T-helper 1 cell (primary cell): Measurements from ENCODE around the gene SLC29A2.
"Not testable (repeated sequence)": the region's sequence is repeated elsewhere in the genome, so short reads cannot be mapped to it uniquely, and the experiment has no call there.

Experiments used
- DNase-seq, 5 donors: peaks; one replicate each; pipeline ENCODE4 v3.0.0-alpha.2; 2012 to 2020

Gene SLC29A2

DNA sequence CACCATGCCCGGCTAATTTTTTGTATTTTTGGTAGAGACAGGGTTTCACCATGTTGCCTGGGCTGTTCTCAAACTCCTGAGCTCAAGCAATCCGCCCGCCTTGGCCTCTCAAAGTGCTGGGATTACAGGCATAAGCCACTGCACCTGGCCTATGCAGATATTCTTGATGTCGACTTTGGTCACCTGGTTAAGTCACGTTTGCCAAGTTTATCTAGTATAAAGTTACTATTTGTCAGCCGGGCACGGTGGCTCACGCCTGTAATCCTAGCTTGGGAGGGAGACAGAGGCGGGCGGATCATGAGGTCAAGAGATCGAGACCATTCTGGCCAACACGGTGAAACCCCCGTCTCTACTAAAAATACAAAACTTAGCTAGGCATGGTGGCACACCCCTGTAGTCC is 12.8 kb upstream of the SLC29A2 start:
- not testable (repeated sequence) for DNase-seq

DNA sequence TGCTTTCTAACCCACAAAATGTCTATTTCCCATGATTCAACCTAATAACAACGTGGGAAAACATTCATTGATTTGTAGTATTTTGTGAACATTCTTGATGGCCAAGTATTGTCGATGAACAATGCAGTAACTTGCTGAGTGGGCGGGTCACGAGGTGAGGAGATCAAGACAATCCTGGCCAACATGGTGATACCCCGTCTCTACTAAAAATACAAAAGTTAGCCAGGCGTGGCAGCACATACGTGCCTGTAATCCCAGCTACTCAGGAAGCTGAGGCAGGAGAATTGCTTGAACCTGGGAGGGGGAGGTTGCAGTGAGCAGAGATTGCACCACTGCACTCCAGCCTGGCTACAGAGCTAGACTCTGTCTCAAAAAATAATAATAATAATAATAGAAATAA is 8.7 kb upstream of the SLC29A2 start:
- not testable (repeated sequence) for DNase-seq

DNA sequence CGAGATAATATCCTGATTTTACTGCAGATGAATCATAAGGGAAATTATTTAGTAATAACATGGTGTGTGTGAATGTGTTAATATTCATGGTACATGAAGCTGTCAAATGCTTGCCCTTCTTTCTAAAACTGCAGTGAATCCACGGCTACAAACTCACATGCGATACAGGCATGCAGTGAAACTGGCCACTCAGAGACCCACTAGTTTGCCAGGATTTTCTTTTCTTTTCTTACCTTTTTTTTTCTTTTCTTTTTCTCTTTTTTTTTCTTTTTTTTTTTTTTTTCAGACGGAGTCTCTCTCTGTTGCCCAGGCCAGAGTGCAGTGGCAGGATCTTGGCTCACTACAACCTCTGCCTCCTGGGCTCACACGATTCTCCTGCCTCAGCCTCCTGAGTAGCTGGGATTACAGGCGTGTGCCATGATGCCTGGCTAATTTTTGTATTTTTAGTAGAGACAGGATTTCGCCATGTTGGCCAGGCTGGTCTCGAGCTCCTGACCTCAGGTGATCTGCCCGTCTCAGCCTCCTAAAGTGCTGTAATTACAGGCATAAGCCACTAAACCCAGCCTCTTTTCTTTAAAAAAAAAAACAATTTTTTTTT is 2.2 kb upstream of the SLC29A2 start:
- not testable (repeated sequence) for DNase-seq

DNA sequence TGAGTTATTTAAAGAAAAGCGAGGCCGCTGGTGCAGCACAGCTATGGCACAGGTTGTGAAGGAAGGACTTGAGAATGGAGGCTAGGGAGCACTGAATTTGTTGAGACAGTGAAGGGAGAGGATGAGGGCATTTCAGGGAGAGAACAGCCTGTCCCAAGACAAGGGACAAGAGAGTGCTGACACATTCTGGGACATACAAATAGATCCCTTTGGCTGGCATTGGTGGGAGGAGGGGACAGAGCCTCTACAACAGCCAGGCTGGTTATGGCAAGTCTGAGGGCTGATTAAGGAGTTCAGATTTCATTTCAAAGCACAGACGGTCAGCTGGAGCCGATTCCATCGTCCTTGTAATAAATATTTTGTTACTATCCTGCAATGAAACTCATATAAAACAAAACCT is 1.7 kb upstream of the SLC29A2 start:
- no peak for DNase-seq

DNA sequence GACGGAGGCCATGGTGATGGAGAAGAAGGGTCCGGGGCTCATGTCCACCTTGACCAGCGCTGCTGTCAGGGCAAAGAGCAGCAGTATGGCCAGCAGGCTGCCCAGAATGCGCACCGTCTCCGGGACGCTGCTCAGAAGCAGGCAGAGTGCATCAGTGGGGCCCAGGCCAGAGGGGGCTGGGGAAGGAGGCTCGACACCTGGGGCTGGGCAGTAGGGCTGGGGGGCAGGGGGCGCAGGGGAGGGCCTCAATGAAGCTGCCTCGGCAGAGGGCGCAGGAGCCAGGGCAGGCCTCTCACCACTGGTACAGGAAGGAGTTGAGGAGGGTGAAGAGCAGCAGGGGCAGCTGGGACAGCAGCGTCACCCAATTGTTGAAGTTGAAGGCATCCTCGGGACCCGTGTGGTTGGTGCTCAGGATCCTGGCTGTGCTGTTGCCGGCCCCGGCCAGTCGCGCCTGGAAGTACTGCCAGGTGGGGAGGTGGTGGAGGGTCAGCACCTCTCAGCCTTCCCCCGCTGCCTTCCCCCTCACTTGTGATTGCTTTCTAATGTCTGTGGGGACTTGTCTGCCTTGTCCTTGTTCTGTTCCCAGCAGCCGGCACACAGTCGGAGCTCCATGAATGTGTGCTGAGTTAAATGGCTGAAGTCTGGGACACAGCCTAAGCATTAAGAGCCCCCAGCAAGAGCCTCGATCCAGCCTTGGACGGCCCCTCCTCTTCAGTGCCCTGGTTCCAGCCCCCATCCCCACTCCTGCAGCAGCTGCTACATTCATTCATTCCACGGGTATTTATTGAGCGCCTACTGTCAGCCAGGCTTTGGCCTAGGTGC is 2.3 kb downstream of the SLC29A2 start:
- no peak for DNase-seq

DNA sequence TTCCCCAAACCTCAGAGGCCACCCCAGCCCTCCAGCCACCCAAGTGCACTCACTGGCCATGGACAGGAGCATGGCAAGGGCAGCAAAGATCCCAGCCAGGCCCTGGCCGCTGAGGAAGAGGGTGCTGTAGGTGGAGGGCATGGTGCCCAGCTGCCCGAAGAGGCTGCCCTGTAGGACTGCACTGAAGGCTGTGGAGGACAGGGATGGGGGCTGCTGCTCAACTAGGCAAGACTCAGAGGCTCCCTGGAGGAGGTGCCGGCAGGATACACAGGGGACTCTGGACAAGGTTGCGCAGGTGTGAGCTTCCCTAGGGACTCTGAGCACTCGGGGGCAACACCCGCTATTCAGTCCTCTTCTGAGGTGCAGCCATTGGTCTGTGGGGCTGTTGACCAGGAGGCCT is 3.1 kb downstream of the SLC29A2 start:
- no peak for DNase-seq

DNA sequence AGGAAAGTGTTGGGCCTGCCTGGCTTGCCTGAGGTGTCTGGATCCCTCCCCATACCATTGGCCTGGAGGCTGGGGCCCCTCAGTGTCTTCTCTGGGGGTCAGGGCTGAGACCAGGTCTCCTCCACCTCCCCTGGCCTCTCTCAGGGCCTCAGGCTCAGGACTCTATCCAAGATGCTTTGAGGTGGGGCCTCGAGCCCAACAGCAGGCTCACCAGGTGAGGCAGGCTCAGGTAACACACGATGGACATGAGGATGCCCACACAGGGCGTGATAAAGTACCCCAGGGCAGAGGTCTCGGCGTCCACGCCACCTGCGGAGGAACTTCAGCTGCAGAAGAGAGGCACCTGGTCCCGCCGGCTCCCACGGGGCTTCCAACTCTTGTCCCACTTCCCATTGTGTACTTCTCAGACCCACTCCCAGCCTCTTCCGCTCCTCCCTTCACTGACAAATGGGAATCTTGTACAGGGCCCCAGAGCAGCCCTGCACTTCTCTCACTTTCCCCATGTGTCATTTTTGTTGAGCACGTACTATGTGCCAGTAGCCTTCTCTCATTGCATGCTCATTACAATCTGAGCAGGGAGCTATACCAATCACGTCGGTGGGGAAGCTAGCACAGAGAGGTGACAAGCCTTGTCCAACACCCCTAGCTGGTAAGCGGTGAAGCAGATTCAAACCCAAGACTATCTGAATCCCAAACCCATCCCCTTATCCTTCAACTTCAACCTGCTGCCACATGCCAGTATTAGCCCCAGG is 3.8 kb downstream of the SLC29A2 start:
- no peak for DNase-seq

DNA sequence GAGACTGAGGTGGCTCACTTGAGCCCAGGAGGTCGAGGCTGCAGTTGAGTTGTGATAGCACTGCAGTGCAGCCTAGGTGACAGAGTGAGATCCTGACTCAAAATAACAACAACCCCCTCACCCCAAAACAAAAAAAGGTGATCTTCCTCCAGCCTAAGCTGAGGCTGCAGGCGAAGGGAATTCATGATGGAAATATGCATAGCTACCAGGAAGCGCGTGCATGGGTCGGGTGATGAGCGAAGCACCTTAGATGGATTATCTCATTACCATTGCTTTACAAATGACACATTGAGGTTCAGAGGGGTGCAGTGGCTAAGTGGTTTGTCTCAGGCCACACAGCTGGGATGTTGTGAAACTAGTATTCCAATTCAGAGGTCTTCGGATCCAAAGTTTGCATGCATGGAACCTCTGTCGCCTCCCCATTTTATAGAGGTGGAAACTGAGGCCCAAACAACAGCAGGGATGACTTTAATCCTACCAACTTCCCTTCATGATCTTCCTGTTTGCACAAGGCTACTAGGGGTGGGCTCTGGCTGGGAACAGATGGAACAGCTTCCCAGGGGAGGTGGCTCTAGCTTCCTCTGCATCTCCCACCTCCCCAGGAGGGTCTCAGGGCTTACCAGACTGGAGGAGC is 4.6 kb downstream of the SLC29A2 start:
- no peak for DNase-seq

DNA sequence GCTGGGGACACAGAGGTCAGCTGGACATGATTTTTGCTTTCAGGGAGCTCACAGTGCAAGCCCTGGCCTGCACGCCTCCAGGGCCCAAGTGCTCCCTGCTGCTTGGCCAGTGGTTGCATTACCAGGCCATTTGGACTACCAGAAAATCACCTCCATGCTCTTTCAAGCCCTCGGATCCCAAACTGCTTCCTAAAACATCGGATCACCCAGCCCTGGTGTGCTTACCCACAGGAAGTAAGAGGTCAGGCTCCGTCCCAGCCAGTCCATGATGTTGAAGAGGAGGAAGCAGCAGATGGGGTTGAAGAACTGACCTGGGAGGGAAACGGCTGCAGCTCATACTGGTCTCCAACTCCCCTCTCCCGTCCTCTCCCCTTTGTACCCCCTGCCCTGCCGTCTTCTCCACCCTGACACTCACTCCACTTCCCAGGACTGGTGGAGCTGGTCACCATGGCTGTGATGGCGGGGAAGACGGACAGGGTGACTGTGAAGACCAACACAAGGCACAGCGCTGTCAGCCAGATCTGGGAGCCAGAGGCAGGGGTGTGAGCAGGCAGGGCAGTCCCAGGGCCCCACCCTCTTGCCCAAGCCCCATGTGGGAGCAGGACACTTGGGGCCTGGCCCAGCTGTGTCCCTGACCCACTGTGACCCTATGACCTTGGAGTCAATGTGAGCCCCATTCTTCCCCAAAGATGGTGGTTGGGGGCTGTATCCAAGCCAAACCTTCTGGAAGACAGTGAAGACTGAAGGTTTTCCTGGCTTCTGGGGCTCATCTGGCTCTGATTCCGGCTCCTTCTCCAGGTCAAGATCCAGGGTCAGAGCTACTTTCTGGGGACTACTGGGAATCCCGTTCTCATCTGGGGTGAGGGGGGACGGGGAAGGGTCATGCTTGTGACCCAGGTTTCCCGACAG is 5.6 kb downstream of the SLC29A2 start:
- DNase-seq, result no peak

DNA sequence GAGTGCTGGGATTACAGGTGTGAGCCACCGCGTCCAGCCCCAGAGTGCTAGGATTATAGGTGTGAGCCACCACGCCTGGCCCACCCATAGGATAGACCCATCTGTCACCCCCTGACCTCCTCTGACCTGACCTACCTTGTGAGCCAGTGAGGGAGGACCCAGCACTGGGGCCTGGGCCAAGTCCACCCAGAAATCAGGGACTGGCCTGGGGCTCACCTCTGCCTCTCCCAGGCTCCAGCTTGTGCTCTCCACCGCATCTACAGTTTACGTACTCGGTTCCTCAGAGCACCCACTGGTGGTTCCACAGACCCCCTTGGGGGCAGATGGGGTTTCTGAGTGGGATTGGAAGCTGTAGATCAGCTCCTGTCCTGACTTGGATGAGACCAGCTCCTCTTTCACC is 6.4 kb downstream of the SLC29A2 start:
- DNase-seq, result no peak

DNA sequence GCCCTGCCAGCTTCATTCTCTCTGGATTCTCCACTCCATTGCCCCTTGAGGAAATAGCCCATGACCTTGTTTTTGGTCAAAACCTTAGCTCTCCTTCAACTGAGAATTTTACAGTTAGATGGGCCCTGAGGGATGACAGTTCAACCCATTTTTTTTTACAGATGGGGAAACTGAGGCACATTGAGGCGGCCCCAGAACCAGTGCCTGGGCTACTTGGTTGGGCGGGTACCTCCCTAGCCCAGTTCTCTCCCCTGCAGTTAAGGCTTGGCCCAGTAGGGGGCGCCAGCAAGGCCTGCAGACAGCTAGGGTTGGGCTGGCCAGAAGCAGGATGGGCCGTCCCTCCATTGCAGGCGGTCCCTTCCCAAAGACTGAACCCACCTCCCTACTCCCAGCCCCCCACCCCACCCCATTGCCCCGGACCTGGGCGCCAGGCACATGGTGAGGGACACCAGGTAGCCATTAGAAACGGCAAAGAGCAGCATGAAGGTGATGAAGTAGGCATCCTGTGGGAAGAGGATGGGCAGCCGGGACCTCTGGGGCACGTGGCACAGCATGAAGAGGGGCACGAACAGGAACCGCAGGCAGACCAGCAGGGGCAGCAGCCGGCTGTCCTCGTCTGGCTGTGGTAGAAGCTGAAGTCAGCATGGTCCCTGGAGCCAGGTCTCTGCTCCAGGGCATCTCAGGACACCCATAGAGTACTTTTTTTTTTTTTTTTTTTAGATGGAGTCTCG is 7.6 kb downstream of the SLC29A2 start:
- DNase-seq, result peak in 4 of 5 donors; percentile 44 to 64 (median 52)

DNA sequence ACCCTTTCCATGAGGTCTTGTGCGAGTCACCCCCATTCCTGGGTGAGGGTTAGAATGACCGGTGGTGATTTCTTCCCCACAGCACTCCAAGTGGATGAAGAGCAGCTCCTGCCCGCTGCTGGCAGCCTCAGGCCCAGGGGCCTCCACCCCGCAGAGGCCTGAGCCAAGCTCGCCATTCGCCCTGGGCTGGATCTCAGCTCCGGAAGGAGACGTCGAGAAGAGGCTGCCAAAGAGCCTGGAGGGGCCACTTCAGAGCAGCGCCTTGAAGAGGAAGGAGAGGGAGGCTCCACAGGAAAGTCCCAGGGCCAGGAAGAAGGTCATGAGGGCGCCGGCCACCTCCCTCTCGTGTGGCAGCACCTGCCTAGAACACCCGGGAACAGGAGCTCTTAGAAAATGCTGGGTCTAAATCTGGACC is 8.4 kb downstream of the SLC29A2 start:
- DNase-seq, result no peak

DNA sequence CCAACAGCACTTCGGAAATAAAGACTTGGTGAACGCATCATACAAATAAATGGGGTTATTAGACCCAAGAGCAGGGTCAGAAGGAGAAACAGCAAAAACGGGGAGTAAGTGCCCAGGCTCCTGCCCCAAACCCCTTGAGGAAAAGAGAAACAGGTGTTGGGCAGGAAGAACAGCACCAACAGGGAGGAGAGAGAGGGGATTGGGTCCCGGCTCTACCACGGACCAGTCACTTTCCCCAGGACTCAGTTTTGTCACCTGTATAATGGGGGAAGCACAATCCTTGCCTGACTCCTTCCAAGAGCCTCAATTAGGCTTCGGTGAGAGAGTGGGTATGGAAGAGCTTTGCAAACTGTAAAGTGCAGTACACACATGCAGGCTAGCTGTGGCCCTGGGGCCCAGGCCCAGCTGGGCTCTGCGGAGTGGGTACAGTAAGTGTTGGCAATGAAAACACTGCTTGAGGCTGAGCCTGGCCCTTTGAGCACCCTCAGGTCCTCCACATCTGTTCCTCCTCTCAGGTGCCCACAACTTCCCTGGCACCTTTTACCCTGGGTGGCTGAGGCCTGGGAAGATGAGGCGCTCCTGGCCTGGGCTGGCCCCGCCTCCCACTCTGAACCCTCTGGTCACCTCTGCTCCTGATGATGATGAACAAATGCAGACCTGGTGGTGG is 8.9 kb downstream of the SLC29A2 start:
- no peak for DNase-seq

DNA sequence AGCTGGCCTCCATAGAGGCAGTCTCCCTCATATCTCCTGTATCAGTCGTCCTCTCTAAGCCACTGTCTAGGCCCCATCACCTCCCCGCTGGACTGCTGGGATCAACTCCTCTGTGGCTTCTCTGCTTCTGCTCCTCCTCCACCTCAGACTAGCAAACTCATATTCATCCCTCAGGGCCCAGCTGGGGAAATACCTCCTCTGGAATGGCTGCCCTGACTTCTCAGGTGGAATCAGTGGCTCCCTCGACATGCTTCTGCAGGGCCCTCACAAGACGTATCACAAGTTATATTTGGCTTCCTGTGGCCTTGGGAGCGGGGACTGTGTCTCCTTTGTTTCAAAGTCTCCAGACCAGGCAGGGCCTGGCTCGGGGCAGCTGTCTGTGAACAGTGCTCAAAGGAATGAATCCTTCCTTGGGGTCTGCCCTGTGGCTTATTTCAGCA is 10.0 kb downstream of the SLC29A2 start:
- DNase-seq, result no peak

DNA sequence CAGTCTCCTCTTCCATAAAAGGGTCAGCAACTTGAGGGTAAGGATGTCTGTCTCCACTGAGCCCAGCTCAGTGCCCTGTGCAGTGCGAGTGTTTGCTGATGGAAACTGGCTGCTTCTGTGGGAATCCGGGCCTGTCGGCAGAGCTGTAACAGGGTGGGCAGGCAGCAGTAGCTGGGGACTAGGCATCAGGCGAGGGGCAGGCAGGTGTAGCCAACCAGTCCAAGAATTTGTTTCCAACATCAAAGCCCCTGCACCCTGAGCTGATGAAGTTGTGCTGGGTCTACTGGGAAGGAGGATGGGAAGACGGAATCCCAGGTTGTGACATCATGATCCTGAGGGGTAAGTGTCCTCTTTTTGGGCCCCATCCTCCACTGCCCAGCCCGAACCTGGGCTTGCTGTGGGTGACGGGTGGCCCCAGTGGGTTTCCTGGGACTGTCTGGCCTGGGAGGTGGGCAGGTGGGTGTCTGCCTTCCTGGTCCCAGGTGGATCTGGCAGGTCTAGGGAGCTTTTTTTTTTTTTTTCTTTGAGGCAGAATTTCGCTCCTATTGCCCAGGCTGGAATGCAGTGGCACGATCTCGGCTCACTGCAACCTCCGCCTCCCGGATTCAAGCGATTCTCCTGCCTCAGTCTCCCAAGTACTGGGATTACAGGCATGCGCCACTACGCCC is 11.0 kb downstream of the SLC29A2 start:
- DNase-seq, result no peak

DNA sequence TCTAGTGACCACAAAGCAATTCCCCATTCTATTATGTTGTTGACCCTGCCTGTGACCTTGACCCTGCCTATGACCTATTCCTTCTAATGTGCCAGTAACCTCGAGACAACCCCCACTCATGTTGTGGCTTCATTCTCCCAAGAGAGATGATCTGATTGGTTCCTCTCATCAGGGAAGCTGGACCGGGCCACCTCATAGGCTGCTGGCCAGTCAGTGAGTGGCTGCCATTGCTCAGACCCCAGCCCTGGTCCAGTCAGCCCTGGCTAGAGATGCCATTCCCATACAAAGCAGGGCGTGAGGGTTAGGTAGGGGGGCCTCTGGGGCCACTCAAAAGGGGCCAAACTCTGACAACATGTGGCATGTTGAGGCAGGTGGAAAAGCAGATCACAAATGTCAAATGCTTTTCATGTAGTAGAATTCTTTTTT is 11.9 kb downstream of the SLC29A2 start:
- no peak for DNase-seq

DNA sequence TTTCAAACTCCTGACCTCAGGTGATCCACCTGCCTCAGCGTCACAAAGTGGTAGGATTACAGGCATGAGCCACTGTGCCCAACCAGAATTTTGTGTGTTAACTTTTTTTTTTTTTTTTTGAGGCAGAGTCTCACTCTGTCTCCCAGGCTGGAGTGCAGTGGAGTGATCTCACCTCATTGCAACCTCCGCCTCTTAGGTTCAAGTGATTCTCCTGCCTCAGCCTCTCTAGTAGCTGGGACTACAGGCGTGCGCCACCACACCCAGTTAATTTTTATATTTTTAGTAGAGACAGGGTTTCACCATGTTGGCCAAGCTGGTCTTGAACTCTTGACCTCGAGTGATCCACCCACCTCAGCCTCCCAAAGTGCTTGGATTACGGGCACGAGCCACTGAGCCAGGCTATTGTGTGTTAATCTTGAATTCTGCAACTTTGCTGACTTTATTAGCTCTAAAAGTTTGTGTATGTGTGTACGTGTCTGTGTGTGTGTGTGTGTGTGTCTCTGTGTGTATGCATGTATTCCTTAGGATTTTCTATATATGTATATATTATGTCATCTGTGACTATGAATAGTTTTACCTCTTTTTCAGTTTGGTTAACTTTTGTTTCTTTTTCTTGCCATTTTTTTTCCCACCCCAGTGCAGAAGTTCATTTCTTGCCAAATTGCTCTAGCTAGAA is 20.9 kb downstream of the SLC29A2 start:
- not testable (repeated sequence) for DNase-seq

DNA sequence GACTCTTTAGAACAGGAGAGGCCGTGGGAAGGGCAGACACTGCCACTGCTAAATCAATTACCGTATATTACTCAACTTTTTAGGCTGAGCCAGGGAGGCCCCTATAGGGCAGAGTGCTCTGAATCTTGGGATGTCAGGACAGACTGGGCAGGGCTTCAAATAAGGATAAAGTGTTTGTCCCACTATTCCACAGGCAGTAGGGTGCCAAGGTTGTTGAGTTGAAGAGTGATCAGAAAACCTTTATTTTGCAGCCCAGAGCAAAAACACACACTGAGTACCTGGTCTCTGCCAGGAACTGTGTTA is 22.5 kb downstream of the SLC29A2 start:
- DNase-seq, result no peak

DNA sequence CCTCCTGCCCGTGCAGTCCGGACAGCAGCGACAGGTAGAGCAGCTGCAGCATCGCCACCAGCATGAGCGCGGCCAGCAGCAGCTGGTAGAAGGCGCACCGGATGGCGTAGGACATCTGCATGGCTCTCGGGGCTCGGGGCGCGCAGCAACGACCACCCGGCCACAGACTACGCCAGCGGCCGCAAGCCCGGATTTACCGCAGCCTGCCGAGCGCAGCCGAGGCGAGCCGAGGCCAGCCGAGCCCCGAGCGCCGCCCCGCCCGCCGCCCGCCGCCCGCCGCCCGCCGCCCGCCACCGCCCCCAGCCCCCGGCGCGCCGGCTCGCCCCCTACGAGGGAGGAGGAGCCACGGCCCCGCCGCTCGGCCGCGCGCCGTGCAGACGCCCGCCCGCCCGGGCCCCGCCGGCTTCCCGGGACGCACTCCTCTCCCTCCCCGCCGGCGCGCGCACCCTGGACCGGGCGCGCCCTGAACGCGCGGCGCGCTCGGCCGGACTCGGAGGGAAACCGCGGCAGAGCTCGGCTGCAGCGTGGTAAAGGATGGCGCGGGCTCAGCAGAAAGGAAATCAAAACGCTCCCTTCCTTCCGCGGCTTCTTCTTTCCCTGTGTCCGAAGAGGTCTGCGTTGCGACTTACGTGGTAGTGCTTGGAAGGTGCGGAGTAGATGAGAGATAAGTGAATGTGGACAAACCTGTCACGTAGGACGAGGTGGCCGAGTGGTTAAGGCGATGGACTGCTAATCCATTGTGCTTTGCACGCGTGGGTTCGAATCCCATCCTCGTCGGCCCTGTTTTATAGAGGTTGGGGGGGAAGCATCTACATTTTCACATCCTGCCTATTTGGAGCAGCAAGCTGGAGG is 23.9 kb downstream of the SLC29A2 start, which contains the start of gene B4GAT1:
B4GAT1 (minus strand) TSS at position 205 of the 852 bp plus-strand sequence; CDS start at position 121, 84 bp downstream.
- DNase-seq, result peak; percentile 33 to 88 (median 70)
